A673 (cell line): ENCODE data around the gene PTCRA. TPM values are rescaled to one million over a fixed set of nuclear protein-coding genes. Genes with fewer than 3 reads are reported as not detected.
"Not testable (repeated sequence)": the region's sequence is repeated elsewhere in the genome, so short reads cannot be mapped to it uniquely, and the experiment has no call there.

Experiments
- BruUV-seq: library from RNA; stranded (reverse); fragments of 400-500 nt; replicated peaks from 2 replicates; lab custom pipeline; 2021; lab: Mats Ljungman, UMichigan
- CTCF ChIA-PET: fragments of 300-600 bp; sonication (Branson Sonifier 250); formaldehyde crosslinking; loops from one replicate; lab custom pipeline; 2022; ENCODE audit warnings: antibody characterized with exemption; lab: Charles Lee
- POLR2A ChIA-PET: fragments of 300-600 bp; sonication (Branson Sonifier 250); formaldehyde crosslinking; loops from one replicate; lab custom pipeline; 2022; ENCODE audit warnings: antibody characterized with exemption; ENCODE audit not compliant: low non-redundant PET; lab: Charles Lee
- DNase-seq: peaks from one replicate; pipeline ENCODE4 v3.0.0-alpha.2; 2015; ENCODE audit warnings: low spot score
- H3K27ac ChIP-seq: fragments of 200-600 bp; sonication (generic); 2 replicates; pipeline ENCODE4 v1.5.1; 2016; ENCODE audit warnings: mixed run types, low read depth, mild to moderate bottlenecking, mixed read lengths, antibody characterized with exemption, low read length; ENCODE audit not compliant: poor library complexity, severe bottlenecking
- H3K27me3 ChIP-seq: fragments of 200-600 bp; sonication (generic); replicated peaks from 2 replicates; pipeline ENCODE4 v1.6.1; 2017; ENCODE audit warnings: mixed run types, low read depth, mild to moderate bottlenecking, mixed read lengths, antibody characterized with exemption, low read length; ENCODE audit not compliant: insufficient read depth, poor library complexity
- H3K36me3 ChIP-seq: fragments of 200-600 bp; sonication (generic); 2 replicates; pipeline ENCODE4 v1.6.1; 2016; ENCODE audit warnings: mixed run types, mild to moderate bottlenecking, mixed read lengths, antibody characterized with exemption, low read length; ENCODE audit not compliant: insufficient read depth, poor library complexity, severe bottlenecking
- H3K4me1 ChIP-seq: fragments of 200-600 bp; sonication (generic); 2 replicates; pipeline ENCODE4 v1.6.1; 2017; ENCODE audit warnings: mixed run types, mild to moderate bottlenecking, mixed read lengths, antibody characterized with exemption, low read length; ENCODE audit not compliant: insufficient read depth, poor library complexity, severe bottlenecking
- H3K4me3 ChIP-seq: fragments of 200-600 bp; sonication (generic); 2 replicates; pipeline ENCODE4 v1.5.1; 2016; ENCODE audit warnings: low read depth, mixed run types, mild to moderate bottlenecking, mixed read lengths, low read length; ENCODE audit not compliant: poor library complexity, severe bottlenecking
- H3K9me3 ChIP-seq: fragments of 200-600 bp; sonication (generic); 2 replicates; pipeline ENCODE4 v1.6.1; 2016; ENCODE audit warnings: mixed run types, low read depth, mild to moderate bottlenecking, mixed read lengths, antibody characterized with exemption, low read length; ENCODE audit not compliant: poor library complexity, severe bottlenecking
- CTCF ChIP-seq: fragments of 300-800, 200-600 bp; sonication (generic); conservative IDR thresholded peaks from 2 replicates; pipeline ENCODE4 v1.5.1; 2017; ENCODE audit warnings: low read depth, mild to moderate bottlenecking, antibody characterized with exemption, low read length, moderate library complexity, mixed read lengths
- EZH2 ChIP-seq: fragments of 200-600 bp; sonication (generic); IDR thresholded peaks from 2 replicates; pipeline ENCODE4 v1.6.1; 2017; ENCODE audit warnings: borderline replicate concordance, low read depth, mild to moderate bottlenecking, mixed read lengths, antibody characterized with exemption, low read length; ENCODE audit not compliant: poor library complexity, severe bottlenecking
- intact Hi-C: fragments of 100-400 bp; cut with micrococcal nuclease; formaldehyde crosslinking; loops from one replicate; pipeline ENCODE4 v1.10.0; 2022; ENCODE audit not compliant: unreplicated experiment
- total RNA-seq: library from RNA; stranded (reverse); gene quantifications from 2 replicates; pipeline ENCODE4 v1.2.3, GENCODE V29; 2021

Gene PTCRA
- total RNA-seq, 1 experiment from 2014 or later: not detected

GRCh38 chr6:42880240-42880817 is 35.5 kb upstream of the PTCRA start:
- DNase-seq, H3K4me1 ChIP-seq, H3K27me3 ChIP-seq, CTCF ChIA-PET, BruUV-seq, intact Hi-C loops, H3K9me3 ChIP-seq: not testable (repeated sequence)
- Histone ChIP-seq H3K36me3 (peaks cover 33% of the 10 kb centered on the region), H3K4me3 (peak overlapping the region; percentile 70), H3K27ac (peak overlapping the region; percentile 94)
- POLR2A ChIA-PET: interaction anchor here (0.6 kb wide), 2 partner anchors 159 to 717 kb away, joined by 3 to 6 read pairs; no protein-coding TSS in a partner anchor
- TF ChIP-seq CTCF: 0 out of 2 replicates have a peak, but pooled peaks have one; percentile 6

- CTCF ChIA-PET, H3K4me1 ChIP-seq, BruUV-seq, H3K27me3 ChIP-seq, H3K9me3 ChIP-seq, intact Hi-C loops: not testable (repeated sequence)
- peak overlapping the region; percentile 94 for H3K27ac ChIP-seq
- peaks cover 38% of the 10 kb centered on the region for H3K36me3 ChIP-seq
- H3K4me3 ChIP-seq: peak overlapping the region; percentile 70
- POLR2A ChIA-PET: interaction anchor here (0.6 kb wide), 1 partner anchor 717 kb away, joined by 6 read pairs; no protein-coding TSS in a partner anchor
- DNase-seq: peak; percentile 25
Observed at GRCh38 chr6:42880871-42881270, 35.0 kb upstream of the PTCRA start.

- intact Hi-C loops: no loop called here
- no peak for DNase-seq
- Histone ChIP-seq H3K27me3 (no peaks in the 10 kb centered on the region), H3K4me3 (no peak overlapping the region), H3K36me3 (peaks cover 48% of the 10 kb centered on the region), H3K9me3 (no peaks in the 10 kb centered on the region), H3K27ac (no peak overlapping the region), H3K4me1 (peaks cover 5% of the 10 kb centered on the region)
- POLR2A ChIA-PET: interaction anchor here (0.6 kb wide), 1 partner anchor 142 kb away, joined by 5 read pairs; no protein-coding TSS in a partner anchor
- BruUV-seq: no TSS peak
- CTCF ChIA-PET: no interaction called here
- TF ChIP-seq CTCF (no peak), EZH2 (no peak)
Observed at GRCh38 chr6:42885702-42886101, 30.2 kb upstream of the PTCRA start.

DNA sequence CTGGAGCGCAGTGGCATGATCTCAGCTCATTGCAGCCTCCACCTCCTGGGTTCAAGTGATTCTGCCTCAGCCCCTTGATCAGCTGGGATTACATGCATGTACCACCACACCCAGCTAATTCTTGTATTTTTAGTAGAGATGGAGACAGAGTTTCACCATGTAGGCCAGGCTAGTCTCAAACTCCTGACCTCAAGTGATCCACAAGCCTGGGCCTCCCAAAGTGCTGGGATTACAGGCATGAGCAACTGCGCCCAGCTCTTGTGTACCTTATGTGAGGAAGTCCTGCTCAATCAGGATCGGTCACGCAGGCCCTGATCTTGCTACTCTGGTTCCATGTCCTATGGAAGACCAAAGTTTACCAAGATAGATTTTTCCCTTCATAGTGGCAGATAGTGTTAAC is 27.7 kb upstream of the PTCRA start:
- H3K27ac ChIP-seq, H3K9me3 ChIP-seq, BruUV-seq, H3K4me1 ChIP-seq, DNase-seq, H3K27me3 ChIP-seq, H3K4me3 ChIP-seq, intact Hi-C loops, CTCF ChIA-PET: not testable (repeated sequence)
- POLR2A ChIA-PET: interaction anchor here (0.5 kb wide), 1 partner anchor 160 kb away, joined by 4 read pairs; no protein-coding TSS in a partner anchor
- H3K36me3 ChIP-seq: peaks cover 36% of the 10 kb centered on the region
